ENCODE data around the gene ICOSLG. TPM values are rescaled to one million over a fixed set of nuclear protein-coding genes. Genes with fewer than 3 reads are reported as not detected.

The ICOSLG gene
- total and polyA plus RNA-seq, 2 of the 13 experiments (the other 11 are each of a cell fraction or from before 2014, with no cell fraction given), result 0.51 to 1.3 TPM

DNA sequence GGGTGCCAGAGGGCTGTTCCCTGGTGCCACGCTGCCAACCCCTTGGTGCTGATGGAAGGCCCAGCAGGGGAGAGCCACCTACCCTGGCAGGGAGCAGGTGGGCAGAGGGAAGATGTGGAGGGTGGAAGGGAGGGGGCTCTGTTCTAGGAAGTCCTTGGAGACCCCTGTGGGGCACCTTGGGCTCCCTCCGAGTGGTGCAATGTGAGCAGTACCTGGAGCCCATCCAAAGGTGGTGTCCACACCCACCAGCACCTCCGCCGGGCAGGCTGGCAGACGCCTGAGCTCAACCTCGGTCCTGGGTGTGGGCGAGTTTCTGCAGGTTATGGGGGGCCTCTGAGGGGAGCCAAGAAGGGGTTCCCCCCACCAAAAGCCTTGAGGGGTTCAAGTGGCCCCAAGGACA, 32.3 kb upstream of the ICOSLG start:
- H3K79me2 ChIP-seq (ENCODE audit: insufficient read depth, low read length), result no peaks in the 10 kb centered on the region
- POLR2A ChIA-PET, result no interaction called here
- no peaks in the 10 kb centered on the region for H4K20me1 ChIP-seq (ENCODE audit: insufficient read depth, low read length)
- H3K9me3 ChIP-seq (ENCODE audit: low read length), result no peaks in the 10 kb centered on the region
- BruUV-seq (replicated peaks), result no TSS peak
- no peak for TF ChIP-seq TBX3 (IDR thresholded peaks at IDR 0.05; ENCODE audit: borderline replicate concordance)
- no peak for TF ChIP-seq AGO2 (optimal IDR thresholded peaks at IDR 0.05; ENCODE audit: low read depth, low read length)
- TF ChIP-seq ZNF574 (CRISPR knock-in tag; IDR thresholded peaks at IDR 0.05), result no peak
- TF ChIP-seq MBD4 (IDR thresholded peaks at IDR 0.05; ENCODE audit: borderline replicate concordance, low read length), result no peak
- TF ChIP-seq, protein P1, sequence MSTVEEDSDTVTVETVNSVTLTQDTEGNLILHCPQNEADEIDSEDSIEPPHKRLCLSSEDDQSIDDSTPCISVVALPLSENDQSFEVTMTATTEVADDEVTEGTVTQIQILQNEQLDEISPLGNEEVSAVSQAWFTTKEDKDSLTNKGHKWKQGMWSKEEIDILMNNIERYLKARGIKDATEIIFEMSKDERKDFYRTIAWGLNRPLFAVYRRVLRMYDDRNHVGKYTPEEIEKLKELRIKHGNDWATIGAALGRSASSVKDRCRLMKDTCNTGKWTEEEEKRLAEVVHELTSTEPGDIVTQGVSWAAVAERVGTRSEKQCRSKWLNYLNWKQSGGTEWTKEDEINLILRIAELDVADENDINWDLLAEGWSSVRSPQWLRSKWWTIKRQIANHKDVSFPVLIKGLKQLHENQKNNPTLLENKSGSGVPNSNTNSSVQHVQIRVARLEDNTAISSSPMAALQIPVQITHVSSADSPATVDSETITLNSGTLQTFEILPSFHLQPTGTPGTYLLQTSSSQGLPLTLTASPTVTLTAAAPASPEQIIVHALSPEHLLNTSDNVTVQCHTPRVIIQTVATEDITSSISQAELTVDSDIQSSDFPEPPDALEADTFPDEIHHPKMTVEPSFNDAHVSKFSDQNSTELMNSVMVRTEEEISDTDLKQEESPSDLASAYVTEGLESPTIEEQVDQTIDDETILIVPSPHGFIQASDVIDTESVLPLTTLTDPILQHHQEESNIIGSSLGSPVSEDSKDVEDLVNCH (CRISPR knock-in tag; IDR thresholded peaks at IDR 0.05), result no peak
- TF ChIP-seq IKZF1 (IDR thresholded peaks at IDR 0.05), result no peak
- no peak for TF ChIP-seq MED8 (CRISPR knock-in tag; IDR thresholded peaks at IDR 0.05; ENCODE audit: insufficient replicate concordance)
- TF ChIP-seq ATF1 (CRISPR knock-in tag; IDR thresholded peaks at IDR 0.05), result no peak
- TF ChIP-seq PHF21A (CRISPR knock-in tag; IDR thresholded peaks at IDR 0.05), result no peak
- no peak for TF ChIP-seq ZNF543 (CRISPR knock-in tag; IDR thresholded peaks at IDR 0.05)
- no peak for TF ChIP-seq HOXA5 (CRISPR knock-in tag; IDR thresholded peaks at IDR 0.05)
- WGBS (ENCODE audit: low lambda C conversion rate), result 100% methylated on average over 1 of the region's 7 CpGs
- DNase-seq (ENCODE audit: low spot score) (no peak), ATAC-seq (no peak; the same call in 2 of the 3 replicates), FAIRE-seq (no peak)
- H3K4me3 ChIP-seq (replicated peaks in 1 of 3; ENCODE audit: insufficient read depth in 1 of 3, low read depth in 2 of 3, low read length in 3 of 3), result no peak overlapping the region
- H3K9ac ChIP-seq (ENCODE audit: insufficient read depth, low read depth, low read length), result no peak overlapping the region
- no peak overlapping the region for H2AFZ ChIP-seq (ENCODE audit: low read length)
- H3K27ac ChIP-seq (ENCODE audit: extremely low read length, insufficient read depth, low read length), result no peak overlapping the region
- H3K27me3 ChIP-seq (ENCODE audit: control insufficient read depth in 1 of 2, insufficient read depth in 2 of 2, low read length in 2 of 2), result no peaks in the 10 kb centered on the region
- intact Hi-C loops (cut with micrococcal nuclease; ENCODE audit: unreplicated experiment) (no loop called here), in situ Hi-C loops (cut with HindIII; ENCODE audit: extremely low pct_ligation_motif_present, low pct_unique_long_range_greater_than_20kb) (no loop called here)
- CTCF ChIA-PET (ENCODE audit: low intra/inter-chr PET ratio, low total read pairs), result no interaction called here
- H3K36me3 ChIP-seq (replicated peaks in 1 of 2; ENCODE audit: control insufficient read depth in 1 of 2, insufficient read depth in 2 of 2, low read length in 2 of 2), result no peaks in the 10 kb centered on the region
- no peak overlapping the region for H3K4me2 ChIP-seq (ENCODE audit: low read depth, low read length)
- H3K4me1 ChIP-seq (ENCODE audit: insufficient read depth, low read length), result no peaks in the 10 kb centered on the region
